RWPE2 (cell line): Measurements from ENCODE around the gene ASIC2.
"Not testable (repeated sequence)": the region's sequence is repeated elsewhere in the genome, so short reads cannot be mapped to it uniquely, and the experiment has no call there.

ENCODE experiments used
- ATAC-seq: fragments of 200-7000 bp; cut with Tn5 transposase; 3 replicates; pipeline ENCODE4 v1.9.1; 2021; ENCODE audit warnings: low read depth
- DNase-seq: peaks from one replicate; pipeline ENCODE4 v3.0.0-alpha.2; 2020; ENCODE audit warnings: low spot score
- H3K27ac ChIP-seq: fragments of 450-650 bp; 2 replicates; pipeline ENCODE4 v1.5.1; 2017; ENCODE audit warnings: mild to moderate bottlenecking; ENCODE audit not compliant: poor library complexity, severe bottlenecking
- H3K27me3 ChIP-seq: fragments of 250-450 bp; sonication (Bioruptor Pico); 2 replicates; pipeline ENCODE4 v1.5.1; 2021; ENCODE audit warnings: mild to moderate bottlenecking, moderate library complexity; ENCODE audit not compliant: insufficient read depth, poor library complexity, severe bottlenecking
- H3K36me3 ChIP-seq: fragments of 250-450 bp; sonication (Bioruptor Pico); 2 replicates; pipeline ENCODE4 v1.5.1; 2020; ENCODE audit warnings: low read depth, mild to moderate bottlenecking, moderate library complexity
- H3K4me1 ChIP-seq: fragments of 250-450 bp; sonication (Bioruptor Pico); 2 replicates; pipeline ENCODE4 v1.5.1; 2021; ENCODE audit warnings: mild to moderate bottlenecking, moderate library complexity; ENCODE audit not compliant: insufficient read depth, poor library complexity, severe bottlenecking
- H3K4me3 ChIP-seq: fragments of 250-450 bp; sonication (Bioruptor Pico); 2 replicates; pipeline ENCODE4 v1.5.1; 2021; ENCODE audit warnings: mild to moderate bottlenecking, moderate library complexity; ENCODE audit not compliant: severe bottlenecking
- H3K9me3 ChIP-seq: fragments of 250-450 bp; sonication (Bioruptor Pico); 2 replicates; pipeline ENCODE4 v1.5.1; 2021; ENCODE audit warnings: mild to moderate bottlenecking, moderate library complexity; ENCODE audit not compliant: severe bottlenecking
- TF ChIP-seq, protein P1 (sequence below): fragments of 450-650 bp; IDR thresholded peaks from one replicate; pipeline ENCODE4 v1.5.1; 2017; ENCODE audit warnings: mild to moderate bottlenecking, moderate library complexity; ENCODE audit not compliant: poor library complexity, severe bottlenecking

ASIC2 gene

DNA sequence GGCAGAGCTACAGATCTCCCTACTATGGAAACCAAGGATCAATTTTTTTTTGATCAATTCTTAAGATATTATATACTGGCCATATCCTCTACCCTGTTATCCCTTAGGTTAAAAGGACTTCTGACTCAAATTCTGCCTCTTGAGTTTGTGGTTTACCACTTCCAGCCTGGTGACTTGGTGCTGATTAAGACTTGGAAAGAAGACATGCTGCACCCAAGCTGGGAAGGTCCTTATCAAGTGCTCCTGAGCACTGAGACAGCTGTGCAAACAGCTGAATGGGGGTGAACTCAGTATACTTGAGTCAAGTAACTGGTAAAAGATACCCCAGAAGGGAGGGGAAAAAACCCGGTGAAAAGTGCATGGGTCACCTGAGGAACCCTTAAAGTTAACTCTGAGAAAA lies 321.9 kb downstream of the ASIC2 start:
- Histone ChIP-seq H3K4me1 (no peaks in the 10 kb centered on the region), H3K9me3 (no peaks in the 10 kb centered on the region), H3K27me3 (no peaks in the 10 kb centered on the region), H3K36me3 (no peaks in the 10 kb centered on the region), H3K4me3 (no peak overlapping the region), H3K27ac (no peak overlapping the region)
- DNase-seq (no peak), ATAC-seq (no peak)
- TF ChIP-seq, protein P1, sequence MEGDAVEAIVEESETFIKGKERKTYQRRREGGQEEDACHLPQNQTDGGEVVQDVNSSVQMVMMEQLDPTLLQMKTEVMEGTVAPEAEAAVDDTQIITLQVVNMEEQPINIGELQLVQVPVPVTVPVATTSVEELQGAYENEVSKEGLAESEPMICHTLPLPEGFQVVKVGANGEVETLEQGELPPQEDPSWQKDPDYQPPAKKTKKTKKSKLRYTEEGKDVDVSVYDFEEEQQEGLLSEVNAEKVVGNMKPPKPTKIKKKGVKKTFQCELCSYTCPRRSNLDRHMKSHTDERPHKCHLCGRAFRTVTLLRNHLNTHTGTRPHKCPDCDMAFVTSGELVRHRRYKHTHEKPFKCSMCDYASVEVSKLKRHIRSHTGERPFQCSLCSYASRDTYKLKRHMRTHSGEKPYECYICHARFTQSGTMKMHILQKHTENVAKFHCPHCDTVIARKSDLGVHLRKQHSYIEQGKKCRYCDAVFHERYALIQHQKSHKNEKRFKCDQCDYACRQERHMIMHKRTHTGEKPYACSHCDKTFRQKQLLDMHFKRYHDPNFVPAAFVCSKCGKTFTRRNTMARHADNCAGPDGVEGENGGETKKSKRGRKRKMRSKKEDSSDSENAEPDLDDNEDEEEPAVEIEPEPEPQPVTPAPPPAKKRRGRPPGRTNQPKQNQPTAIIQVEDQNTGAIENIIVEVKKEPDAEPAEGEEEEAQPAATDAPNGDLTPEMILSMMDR, result no peak

DNA sequence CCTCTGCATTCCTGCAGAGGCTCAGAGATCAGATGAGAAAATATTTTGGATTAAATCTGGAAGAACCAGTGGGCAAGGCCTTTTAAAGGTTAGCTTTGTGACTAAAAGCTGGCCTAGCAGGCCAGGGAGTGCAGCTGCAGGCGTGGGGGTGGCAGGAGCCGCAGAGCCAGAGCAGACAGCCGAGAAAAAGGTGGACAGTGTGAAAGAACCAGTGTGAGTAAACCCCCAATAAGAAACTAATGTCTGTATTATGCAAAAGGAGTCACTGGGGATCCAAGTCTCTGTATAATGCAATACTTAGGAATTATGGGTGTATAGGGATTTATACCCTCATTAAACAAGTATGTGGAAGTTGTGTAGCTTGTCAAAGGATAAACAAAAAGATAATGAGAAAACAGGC lies 322.8 kb downstream of the ASIC2 start:
- TF ChIP-seq, protein P1, result no peak
- ATAC-seq, result no peak

DNA sequence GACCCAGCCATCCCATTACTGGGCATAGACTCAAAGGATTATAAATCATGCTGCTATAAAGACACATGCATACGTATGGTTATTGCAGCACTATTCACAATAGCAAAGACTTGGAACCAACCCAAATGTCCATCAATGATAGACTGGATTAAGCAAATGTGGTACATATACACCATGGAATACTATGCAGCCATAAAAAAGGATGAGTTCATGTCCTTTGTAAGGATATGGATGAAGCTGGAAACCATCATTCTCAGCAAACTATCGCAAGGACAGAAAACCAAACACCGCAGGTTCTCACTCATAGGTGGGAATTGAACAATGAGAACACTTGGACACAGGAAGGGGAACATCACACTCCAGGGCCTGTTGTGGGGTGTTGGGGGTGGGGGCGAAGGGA lies 323.9 kb downstream of the ASIC2 start:
- H3K4me1 ChIP-seq, H3K9me3 ChIP-seq, H3K36me3 ChIP-seq, DNase-seq, H3K4me3 ChIP-seq, H3K27me3 ChIP-seq, ATAC-seq, H3K27ac ChIP-seq: not testable (repeated sequence)

More for the DNA sequence above, 322.8 kb downstream of the ASIC2 start:
- no peak overlapping the region for H3K4me3 ChIP-seq
- no peaks in the 10 kb centered on the region for H3K27me3 ChIP-seq
- no peak for DNase-seq
- no peak overlapping the region for H3K27ac ChIP-seq
- H3K4me1 ChIP-seq, result no peaks in the 10 kb centered on the region
- no peaks in the 10 kb centered on the region for H3K36me3 ChIP-seq
- H3K9me3 ChIP-seq, result no peaks in the 10 kb centered on the region

DNA sequence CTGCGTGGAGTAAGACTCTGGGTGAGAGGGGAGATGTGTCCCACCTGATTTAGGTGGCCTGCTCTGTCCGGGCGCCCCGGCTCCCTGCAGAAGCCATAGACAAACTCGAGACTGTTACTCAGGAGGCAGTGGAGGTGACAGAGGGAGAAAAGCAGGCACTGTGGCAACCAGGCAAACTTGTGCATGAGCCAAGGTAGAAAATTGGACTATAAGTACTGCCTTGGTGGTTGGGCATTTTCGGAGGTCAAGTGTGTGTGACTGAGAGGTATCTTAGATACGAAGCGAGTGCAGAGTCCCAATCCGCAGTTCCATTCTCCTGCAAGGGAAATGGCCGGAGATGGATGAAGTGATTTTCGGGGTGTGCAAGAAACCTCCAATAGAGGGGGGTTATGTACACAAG lies 328.6 kb downstream of the ASIC2 start:
- Histone ChIP-seq H3K36me3 (no peaks in the 10 kb centered on the region), H3K9me3 (no peaks in the 10 kb centered on the region), H3K27ac (no peak overlapping the region), H3K27me3 (no peaks in the 10 kb centered on the region), H3K4me1 (no peaks in the 10 kb centered on the region), H3K4me3 (no peak overlapping the region)
- ATAC-seq (no peak), DNase-seq (no peak)
- TF ChIP-seq, protein P1, result no peak
